ENCODE data around the gene HGS.

The HGS gene, protein sequence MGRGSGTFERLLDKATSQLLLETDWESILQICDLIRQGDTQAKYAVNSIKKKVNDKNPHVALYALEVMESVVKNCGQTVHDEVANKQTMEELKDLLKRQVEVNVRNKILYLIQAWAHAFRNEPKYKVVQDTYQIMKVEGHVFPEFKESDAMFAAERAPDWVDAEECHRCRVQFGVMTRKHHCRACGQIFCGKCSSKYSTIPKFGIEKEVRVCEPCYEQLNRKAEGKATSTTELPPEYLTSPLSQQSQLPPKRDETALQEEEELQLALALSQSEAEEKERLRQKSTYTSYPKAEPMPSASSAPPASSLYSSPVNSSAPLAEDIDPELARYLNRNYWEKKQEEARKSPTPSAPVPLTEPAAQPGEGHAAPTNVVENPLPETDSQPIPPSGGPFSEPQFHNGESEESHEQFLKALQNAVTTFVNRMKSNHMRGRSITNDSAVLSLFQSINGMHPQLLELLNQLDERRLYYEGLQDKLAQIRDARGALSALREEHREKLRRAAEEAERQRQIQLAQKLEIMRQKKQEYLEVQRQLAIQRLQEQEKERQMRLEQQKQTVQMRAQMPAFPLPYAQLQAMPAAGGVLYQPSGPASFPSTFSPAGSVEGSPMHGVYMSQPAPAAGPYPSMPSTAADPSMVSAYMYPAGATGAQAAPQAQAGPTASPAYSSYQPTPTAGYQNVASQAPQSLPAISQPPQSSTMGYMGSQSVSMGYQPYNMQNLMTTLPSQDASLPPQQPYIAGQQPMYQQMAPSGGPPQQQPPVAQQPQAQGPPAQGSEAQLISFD

DNA sequence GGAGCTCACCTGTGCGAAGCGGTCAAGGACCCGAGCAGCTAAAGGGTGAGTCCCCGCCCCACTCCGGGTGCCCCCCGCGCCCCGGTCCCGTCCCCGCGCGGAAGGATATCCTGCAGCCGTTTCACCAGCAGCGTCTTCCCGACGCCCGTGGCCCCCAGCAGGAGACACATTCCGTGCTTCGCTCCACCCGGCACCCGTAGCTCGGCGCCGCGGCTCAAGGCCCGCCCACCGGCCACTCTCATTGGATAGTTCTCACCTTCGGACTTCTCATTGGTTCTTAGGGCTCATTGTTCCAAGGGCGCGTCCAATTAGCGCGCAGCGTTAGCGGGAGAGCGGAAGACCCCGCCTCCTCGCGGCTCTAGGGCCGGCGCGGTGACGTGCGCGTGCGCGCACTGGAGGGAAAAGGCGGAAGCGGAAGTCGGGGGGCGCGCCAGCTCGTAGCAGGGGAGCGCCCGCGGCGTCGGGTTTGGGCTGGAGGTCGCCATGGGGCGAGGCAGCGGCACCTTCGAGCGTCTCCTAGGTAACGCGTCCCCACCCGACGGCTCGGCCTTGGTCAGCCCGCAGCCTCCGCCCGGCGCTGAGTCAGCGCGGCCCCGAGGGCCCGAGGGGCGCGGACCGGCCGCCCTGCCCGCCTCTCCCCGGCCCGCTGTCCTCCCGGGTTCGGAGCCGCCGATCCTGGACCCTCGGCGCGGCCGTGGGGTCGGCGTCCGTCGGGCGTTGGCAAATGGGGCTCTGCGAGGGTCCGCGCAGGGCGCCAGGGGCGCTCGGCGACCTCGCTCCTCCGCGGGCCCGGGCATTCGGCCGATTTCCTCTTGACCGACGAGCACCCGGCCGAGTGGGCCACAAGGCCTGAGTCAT, at the start of gene HGS, which contains the start of gene ARL16:
Gene HGS, plus strand, starts transcription at position 428 of the 858 bp plus-strand sequence. Its CDS starts 56 bp downstream, at position 484.
Gene ARL16, minus strand, starts transcription at position 214 of the 858 bp plus-strand sequence. Its CDS starts 44 bp downstream, at position 170.
- peak; percentile 93 to 95 (median 94) for DNase-seq (ENCODE audit: low read depth in 3 of 3, low spot score in 1 of 3)

DNA sequence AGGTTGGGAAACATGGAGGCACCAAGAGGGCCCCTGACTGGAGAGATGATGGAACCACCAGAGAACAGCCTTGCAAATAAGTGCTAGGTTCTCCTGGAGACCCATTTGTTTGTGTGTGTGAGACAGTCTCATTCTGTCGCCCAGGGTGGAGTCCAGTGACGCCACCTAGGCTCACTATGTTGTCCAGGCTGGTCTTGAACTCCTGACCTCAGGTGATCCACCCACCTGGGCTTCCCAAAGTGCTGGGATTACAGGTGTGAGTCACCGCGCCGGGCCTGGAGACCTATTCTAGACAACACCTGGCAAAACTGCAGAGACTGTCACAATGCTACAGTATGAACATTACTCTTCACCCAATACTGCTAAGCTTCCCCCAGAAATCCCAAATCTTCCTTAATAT, 48.4 kb upstream of the HGS start:
- DNase-seq (ENCODE audit: low read depth in 3 of 3, low spot score in 1 of 3): no peak

DNA sequence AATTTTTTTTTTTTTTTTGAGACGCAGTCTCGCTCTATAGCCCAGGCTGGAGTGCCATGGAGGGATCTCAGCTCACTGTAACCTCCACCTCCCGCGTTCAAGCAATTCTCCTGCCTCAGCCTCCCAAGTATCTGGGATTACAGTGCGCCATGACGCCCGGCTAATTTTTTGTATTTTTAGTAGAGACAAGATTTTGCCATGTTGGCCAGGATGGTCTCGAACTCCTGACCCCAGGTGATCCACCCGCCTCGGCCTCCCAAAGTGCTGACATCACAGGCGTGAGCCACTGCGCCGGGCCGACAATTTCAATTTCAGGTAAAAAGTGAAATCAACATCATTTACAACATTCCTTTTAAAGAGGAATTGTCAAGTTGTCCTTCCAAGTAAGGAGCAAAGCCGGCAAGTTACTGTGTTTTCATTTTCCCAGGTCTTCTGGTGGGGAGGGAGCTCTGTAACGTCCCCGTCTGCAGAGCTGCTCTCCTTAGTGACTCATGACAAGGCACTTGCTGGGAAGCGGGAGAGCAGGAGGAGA, 47.8 kb upstream of the HGS start:
- no peak for DNase-seq (ENCODE audit: low read depth in 3 of 3, low spot score in 1 of 3)

DNA sequence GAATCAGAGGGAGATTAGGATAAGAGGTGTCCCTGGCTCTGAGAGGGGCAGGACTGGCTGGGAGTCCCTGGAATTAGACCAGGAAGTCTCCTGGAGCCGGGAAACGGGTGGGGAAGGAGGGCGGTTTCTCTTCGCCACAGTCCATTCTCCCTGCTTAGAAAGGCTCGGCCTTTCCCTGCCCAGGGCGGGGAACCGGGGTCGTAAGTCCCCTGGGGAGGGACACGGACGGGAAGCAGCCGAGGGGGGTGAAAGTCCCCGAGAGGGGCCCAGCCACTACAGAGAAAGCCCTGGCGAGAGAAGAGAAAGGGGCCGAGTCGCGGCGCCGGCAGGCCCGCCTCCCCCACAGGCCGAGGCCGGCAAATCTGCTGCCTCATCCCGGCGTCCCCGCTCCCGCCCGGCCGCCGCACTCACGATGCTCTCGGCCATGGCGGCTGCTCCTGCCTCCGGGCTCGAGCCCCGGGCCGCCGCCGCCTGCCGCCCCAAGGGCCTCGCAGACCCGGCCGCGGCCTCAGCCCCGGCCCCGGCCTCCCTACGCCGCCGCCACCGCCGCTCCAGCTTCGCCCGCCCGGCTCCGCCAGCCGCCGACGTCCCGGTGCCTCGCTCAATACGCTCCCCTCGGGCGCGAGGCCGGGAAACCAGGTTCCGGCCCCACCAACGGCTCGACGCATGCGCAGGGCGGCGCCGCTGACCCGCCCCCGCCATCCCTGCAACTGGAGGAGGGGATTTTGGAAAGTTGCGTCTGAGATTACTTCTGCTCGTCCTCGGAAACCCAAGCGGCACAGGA, 47.1 kb upstream of the HGS start, which contains the start of the genes NPLOC4 and TSPAN10:
Gene NPLOC4, minus strand, starts transcription at position 608 of the 784 bp plus-strand sequence. Its CDS starts 182 bp downstream, at position 426.
Gene TSPAN10, plus strand, starts transcription at position 692 of the 784 bp plus-strand sequence. CDS start 5,217 bp downstream, outside the sequence.
- DNase-seq (ENCODE audit: low read depth in 3 of 3, low spot score in 1 of 3): peak; percentile 65 to 87 (median 75)

DNA sequence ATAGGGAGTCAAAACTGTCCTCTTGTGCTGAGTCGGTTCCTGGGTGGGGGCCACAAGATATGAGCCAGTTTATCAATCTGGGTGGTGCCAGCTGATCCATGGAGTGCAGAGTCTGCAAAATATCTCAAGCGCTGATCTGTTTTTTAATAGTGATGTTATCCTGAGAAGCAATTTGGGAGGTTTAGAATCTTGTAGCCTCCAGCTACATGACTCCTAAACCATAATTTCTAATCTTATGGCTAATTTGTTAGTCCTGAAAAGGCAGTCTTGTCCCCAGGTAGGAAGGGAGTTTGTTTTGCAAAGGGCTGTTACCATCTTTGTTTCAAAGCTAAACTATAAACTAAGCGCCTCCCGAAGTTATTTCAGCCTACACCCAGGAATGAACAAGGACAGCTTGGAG, 45.1 kb upstream of the HGS start:
- no peak for DNase-seq (ENCODE audit: low read depth in 3 of 3, low spot score in 1 of 3)

DNA sequence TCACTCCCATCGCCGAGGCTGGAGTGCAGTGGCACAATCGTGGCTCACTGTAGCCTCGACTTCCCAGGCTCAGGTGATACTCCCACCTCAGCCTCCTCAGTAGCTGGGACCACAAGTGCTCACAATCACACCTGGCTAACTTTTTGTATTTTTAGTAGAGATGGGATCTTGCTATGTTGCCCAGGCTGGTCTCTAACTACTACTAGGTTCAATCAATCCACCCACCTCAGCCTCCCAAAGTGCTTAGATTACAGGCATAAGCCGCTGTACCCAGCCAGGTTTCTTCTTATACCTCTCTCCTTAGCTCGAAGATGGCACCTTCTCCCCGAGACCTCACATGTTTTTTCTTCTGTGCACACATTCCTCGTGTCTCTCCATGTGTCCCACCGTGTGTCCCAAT, 43.8 kb upstream of the HGS start:
- no peak for DNase-seq (ENCODE audit: low read depth in 3 of 3, low spot score in 1 of 3)

DNA sequence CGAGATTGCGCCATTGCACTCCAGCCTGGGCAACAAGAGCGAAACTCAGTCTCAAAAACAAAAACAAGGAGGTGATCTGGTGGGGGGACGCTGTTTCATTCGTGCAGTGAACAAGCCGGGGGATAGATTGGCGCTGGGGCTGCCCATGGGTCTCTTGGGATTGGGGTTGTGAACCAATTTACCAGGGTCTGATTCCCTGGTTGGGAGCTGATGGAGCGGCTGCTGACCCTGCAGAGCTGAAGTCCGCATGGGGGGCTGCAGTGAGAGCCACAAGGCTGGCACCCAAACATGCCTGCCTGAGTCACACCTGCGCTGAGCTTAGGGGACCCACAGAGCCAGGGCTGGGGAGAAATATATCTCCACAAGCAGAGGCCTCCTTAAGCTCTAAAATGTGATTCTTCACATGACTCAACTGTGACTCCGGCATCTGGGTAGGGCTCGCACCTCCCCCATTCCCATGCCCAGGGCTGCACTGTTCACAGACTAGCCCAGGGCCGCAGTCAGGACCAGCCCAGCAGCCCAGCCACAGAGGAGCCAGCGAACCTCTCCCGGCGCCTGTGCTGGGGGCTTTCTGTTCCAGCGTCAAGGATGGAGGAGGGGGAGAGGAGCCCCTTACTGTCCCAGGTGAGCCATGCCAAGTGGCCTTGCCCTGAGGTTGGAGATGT, 41.9 kb upstream of the HGS start:
- no peak for DNase-seq (ENCODE audit: low read depth in 3 of 3, low spot score in 1 of 3)

DNA sequence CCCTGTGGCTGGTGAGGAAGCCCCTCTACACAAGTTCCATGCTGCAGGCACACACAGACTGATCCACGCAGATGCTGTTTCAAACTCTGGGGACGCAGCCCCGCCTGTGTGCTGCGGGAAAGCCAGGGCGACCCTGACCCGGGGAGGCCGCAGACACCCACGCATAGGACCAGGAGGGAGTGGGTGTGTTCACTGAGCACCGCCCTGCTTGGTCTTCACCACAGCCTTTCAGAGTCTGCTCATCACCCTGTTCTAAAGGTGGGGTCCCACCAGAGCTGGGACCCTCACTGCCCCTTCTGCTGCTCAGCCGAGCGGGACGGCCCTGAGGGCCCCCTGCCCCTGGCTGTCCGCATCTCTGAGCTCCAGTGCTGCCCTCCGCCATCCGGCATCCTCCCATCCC, 39.3 kb upstream of the HGS start:
- DNase-seq (ENCODE audit: low read depth in 3 of 3, low spot score in 1 of 3): no peak

DNA sequence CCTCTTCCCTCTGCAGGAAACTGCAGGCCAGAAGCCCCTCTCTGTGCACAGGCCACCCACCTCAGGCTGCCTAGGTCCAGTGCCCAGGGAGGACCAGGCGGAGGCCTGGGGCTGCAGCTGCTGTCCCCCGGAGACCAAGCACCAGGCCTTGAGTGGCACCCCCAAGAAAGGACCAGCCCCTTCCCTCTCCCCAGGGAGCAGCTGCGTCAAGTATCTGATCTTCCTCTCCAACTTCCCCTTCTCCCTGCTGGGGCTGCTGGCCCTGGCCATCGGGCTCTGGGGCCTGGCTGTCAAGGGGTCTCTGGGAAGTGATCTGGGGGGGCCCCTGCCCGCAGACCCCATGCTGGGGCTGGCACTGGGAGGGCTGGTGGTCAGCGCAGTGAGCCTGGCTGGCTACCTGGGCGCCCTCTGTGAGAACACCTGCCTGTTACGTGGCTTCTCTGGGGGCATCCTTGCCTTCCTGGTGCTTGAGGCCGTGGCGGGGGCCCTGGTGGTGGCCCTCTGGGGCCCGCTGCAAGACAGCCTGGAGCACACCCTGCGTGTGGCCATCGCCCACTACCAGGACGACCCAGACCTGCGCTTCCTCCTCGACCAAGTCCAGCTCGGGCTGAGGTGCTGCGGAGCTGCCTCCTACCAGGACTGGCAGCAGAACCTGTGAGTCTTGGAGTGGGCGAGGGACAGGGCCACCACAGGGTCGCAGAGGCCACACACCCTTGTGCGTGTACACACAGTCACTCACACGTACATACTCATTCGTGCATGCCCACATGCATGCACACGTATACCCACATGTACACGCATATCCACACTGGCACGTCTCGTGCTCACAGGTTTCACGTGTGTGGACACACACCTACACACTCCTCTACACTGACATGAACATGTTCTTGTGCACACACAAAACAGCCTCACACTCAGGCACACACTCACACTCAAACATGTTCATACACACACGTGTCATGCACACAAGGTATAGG, 38.5 kb upstream of the HGS start:
- DNase-seq (ENCODE audit: low read depth in 3 of 3, low spot score in 1 of 3): no peak

DNA sequence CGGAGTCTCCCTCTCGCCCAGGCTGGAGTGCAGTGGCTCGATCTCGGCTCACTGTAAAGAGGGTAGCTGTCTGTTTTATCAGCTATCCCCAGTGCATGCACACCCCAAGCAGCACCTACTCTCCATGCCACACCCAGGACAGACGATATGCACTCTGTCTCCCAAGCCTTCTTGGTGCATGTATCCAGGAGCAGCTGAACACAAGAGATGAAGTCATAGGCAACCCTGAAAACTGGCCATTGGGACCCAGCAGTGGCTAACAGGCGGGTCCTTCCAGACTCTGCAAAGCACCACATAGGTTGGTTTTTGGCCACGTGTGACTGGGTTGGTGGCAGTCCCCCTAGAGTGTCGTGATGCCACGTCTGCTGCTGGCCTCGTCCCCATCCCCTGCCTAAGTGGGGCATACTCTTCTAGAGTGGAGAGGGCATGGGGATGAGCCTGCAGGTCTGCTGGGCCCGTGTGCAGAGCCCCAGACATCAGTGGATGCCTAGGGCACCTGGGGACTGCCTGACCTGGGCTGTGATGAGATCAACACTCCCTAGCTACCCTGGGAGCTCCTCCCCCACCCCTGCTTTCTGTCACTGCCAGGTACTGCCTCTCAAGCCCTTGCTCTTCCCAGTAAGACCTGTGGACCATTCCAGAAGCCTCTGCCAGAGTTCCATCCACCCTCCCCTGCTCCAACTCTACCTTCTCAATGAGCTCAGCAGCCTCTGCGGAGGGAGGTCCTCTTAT, 36.8 kb upstream of the HGS start:
- DNase-seq (ENCODE audit: low read depth in 3 of 3, low spot score in 1 of 3): no peak

DNA sequence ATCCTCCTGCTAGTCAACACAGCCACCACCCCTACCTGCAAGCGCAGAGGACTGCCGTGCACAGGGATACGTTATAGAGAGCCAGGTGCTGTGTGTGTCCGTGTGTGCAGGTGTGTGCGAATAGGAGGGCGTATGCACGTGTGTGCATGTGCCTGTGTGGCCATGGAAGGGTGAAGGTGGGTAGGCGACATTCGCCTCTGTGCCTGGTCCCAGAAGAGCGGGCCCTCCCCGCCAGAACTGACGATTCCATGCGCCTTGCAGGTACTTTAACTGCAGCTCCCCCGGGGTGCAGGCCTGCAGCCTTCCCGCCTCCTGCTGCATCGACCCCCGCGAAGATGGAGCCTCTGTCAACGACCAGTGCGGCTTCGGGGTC, 36.2 kb upstream of the HGS start:
- no peak for DNase-seq (ENCODE audit: low read depth in 3 of 3, low spot score in 1 of 3)

DNA sequence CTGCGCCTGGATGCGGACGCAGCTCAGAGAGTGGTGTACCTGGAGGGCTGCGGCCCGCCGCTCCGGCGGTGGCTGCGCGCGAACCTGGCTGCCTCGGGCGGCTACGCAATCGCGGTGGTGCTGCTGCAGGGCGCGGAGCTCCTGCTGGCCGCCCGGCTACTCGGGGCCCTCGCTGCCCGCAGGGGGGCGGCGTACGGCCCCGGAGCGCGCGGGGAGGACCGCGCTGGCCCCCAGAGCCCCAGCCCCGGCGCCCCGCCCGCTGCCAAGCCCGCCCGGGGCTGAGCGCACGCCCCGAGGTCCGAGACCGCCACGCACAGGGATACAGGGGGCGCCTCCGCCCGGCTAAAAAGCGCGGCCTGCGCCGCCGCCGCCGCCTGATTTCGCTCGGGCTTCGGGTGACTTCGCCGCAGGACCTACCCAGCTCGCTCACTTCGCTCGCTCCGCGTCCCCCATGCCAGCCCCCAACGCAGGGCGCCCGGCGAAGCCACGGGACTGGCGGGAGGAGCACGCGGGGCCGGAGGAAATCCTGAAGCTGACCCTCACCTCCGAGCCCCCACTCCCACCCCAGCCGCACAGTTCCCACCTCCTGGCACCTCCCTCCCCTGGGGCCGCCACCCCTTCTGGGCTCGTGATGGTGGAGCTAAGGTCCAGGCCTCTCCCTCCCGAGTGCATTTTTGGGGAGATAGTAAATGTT, 35.7 kb upstream of the HGS start:
- no peak for DNase-seq (ENCODE audit: low read depth in 3 of 3, low spot score in 1 of 3)

DNA sequence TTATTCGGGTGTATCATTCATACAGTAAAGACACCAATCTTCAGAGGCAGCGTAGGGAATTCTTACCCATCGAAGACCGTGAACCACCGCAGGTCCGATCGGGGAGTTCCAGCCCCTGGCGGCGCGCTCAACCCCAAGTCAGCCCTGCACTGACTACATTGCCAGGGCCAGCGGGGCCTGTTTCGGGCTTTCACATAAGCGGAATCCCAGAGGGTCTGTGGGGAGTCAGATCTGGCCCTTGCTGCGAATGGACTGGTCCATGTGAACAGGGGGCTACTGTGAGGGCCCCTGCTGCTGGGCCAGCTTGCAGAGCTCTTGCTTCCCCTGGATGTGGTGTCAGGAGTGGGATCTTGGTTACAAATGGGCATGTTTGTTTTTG, 35.1 kb upstream of the HGS start:
- no peak for DNase-seq (ENCODE audit: low read depth in 3 of 3, low spot score in 1 of 3)

DNA sequence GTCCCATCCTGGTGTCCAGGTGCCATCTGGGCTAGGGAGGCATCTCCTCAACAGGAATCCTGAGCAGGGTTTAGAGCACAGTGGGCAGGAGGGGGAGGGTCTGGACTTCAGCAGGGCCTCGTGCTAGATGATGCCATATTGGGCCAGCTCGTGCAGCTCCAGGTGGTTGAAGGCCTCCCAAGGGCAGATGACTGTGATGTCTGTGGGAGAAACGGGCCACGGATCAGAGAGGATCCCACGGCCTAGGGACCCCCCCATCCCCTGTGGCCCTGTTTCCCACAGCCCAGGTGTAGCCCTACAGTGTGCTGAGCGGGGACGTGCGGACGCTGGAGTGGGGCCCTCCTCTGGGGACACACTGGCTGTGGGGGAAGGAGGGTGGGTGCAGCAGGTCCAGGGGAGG, 32.9 kb upstream of the HGS start:
- DNase-seq (ENCODE audit: low read depth in 3 of 3, low spot score in 1 of 3): no peak

DNA sequence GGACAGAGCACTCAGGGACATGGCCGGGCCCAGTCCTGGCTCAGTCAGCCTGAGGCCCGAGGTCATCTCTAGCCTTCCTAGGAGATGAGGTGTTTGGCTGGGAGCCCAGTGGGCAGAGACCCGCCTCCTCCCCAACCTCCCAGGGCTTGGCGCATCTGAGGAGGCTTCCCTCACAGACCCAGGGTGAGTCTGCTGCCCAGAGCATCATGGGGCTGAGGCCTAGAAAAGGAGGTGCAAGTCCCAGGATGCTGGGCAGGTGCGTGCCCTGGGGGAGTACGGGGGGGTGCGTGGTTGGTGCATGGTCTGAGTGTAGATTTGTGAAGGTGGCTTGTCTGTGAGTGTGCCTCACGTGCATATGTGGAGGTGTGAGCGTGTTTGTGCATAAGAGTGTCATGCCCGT, 32.1 kb upstream of the HGS start:
- no peak for DNase-seq (ENCODE audit: low read depth in 3 of 3, low spot score in 1 of 3)

DNA sequence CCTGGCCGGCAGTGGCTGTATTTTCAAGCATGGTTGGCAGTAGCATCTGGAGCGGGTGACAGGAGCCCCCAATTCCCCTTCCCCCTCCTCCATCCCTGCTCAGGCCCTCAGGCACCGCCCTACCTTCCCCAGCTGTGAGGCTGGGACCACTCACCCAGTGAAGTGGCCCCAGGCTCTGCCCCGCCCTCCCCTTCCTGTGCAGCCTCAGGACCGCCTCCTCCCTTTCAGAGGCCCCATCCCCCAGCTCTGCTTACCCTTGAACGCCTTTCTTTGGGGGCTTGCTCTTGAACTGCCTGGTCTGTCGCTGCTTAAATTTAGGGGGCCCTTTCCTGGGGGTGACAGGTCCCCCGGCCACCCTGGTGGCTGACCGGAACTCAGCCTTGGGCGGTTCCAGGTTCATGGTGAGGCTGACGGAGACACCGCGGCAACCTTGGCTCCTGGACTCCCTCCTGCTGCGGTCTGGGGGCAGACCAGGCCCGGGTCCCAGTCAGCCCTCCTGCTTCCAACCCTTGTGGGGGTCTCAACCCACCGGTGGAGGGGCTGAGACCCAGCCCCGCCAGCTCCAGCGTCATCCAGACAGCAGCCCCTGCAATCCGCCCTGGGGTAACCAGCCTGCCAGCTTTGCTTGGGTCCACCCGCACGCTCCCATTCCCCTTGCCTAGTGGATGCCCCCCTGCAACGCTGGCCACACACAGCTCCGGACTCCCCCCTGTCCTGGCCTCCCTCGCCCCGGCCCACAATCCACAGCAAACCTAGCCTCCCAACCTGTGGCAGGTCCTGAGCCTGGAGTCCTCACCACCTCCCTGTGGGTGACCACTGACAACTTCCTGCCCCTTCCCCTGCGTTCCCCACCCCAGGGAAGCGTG, 30.7 kb upstream of the HGS start:
- DNase-seq (ENCODE audit: low read depth in 3 of 3, low spot score in 1 of 3): no peak

Measured in stimulated activated CD4-positive, alpha-beta T cell treated with anti-CD3 and anti-CD28 coated beads, TNF-alpha, amount 100 ng/mL, for 1 hour (primary cell).